B cell (primary cell): ENCODE measurements around the gene CPD. TPM values are rescaled to one million over a fixed set of nuclear protein-coding genes. Genes with fewer than 3 reads are reported as not detected.

Experiments used
- ATAC-seq: fragments of 200-7000 bp; cut with Tn5 transposase; one replicate; pipeline ENCODE4 v1.10.0; 2021; ENCODE audit warnings: low read depth, mild to moderate bottlenecking, moderate number of reproducible peaks, moderate library complexity
- CTCF ChIA-PET: fragments of 350-600 bp; sonication (Branson Sonifier 250); formaldehyde crosslinking; loops from one replicate; lab custom pipeline; 2021; ENCODE audit warnings: antibody characterized with exemption, inconsistent platforms; lab: Charles Lee
- POLR2A ChIA-PET: fragments of 350-600 bp; sonication (Branson Sonifier 250); formaldehyde crosslinking; loops from one replicate; lab custom pipeline; 2021; ENCODE audit warnings: antibody characterized with exemption; lab: Charles Lee
- DNase-seq: peaks from one replicate; pipeline ENCODE4 v3.0.0; 2013
- H2AFZ ChIP-seq: 2 replicates; pipeline ENCODE4 v1.6.1; 2012; ENCODE audit warnings: mild to moderate bottlenecking, low read depth, low read length; ENCODE audit not compliant: insufficient read depth, poor library complexity, severe bottlenecking
- H3K27ac ChIP-seq, 2 donors: 1 replicate in 1 of 2; 2 replicates in 1 of 2; pipeline ENCODE4 v1.5.1; 2012 to 2013; ENCODE audit warnings: low read length in 2 of 2, mild to moderate bottlenecking in 2 of 2, moderate library complexity in 1 of 2
- H3K27me3 ChIP-seq, 4 experiments: fragments of 200-600 bp in 1 of 4; sonication (generic) in 1 of 4; replicated peaks in 1 of 4; 1 replicate in 2 of 4; 2 replicates in 2 of 4; pipeline versions ENCODE4 v1.6.1 to v1.7.0; 2013 to 2016; ENCODE audit warnings: low read length in 3 of 4, mild to moderate bottlenecking in 2 of 4, mixed read lengths in 1 of 4, moderate library complexity in 1 of 4; ENCODE audit not compliant: insufficient read depth in 4 of 4, control insufficient read depth in 3 of 4; ENCODE audit errors: control extremely low read depth in 1 of 4
- H3K36me3 ChIP-seq, 2 experiments: replicated peaks in 1 of 2; 1 replicate in 1 of 2; 2 replicates in 1 of 2; pipeline versions ENCODE4 v1.6.1 to v1.7.1; 2013; ENCODE audit warnings: low read length in 1 of 2; ENCODE audit not compliant: insufficient read depth in 2 of 2, control insufficient read depth in 1 of 2; ENCODE audit errors: control extremely low read depth in 1 of 2, extremely low read depth in 1 of 2
- H3K4me1 ChIP-seq, 2 donors: fragments of 200-600 bp in 1 of 2; sonication (generic) in 1 of 2; 1 replicate in 1 of 2; 2 replicates in 1 of 2; pipeline versions ENCODE4 v1.5.1 to v1.6.1; 2013 to 2017; ENCODE audit warnings: low read length in 2 of 2; ENCODE audit not compliant: control insufficient read depth in 2 of 2, insufficient read depth in 2 of 2
- H3K4me2 ChIP-seq: replicated peaks from 2 replicates; pipeline ENCODE3; 2012; ENCODE audit warnings: mild to moderate bottlenecking, low read depth, low read length; ENCODE audit not compliant: poor library complexity, severe bottlenecking
- H3K4me3 ChIP-seq, 5 experiments: fragments of 200-600 bp in 1 of 5; sonication (generic) in 1 of 5; 1 replicate in 3 of 5; 2 replicates in 2 of 5; pipeline versions ENCODE4 v1.5.1 to v1.7.0; 2011 to 2016; ENCODE audit warnings: low read length in 4 of 5, mild to moderate bottlenecking in 4 of 5, low read depth in 2 of 5, control low read depth in 1 of 5, moderate library complexity in 1 of 5; ENCODE audit not compliant: insufficient read depth in 1 of 5; ENCODE audit errors: control extremely low read depth in 1 of 5, extremely low read depth in 1 of 5
- H3K79me2 ChIP-seq: fragments of 200-600 bp; sonication (generic); one replicate; pipeline ENCODE4 v1.6.0; 2016; ENCODE audit warnings: low read length; ENCODE audit not compliant: control insufficient read depth, insufficient read depth
- H3K9ac ChIP-seq: fragments of 200-600 bp; sonication (generic); 2 replicates; pipeline ENCODE4 v1.6.1; 2017; ENCODE audit warnings: mild to moderate bottlenecking, low read length, moderate library complexity
- H3K9me3 ChIP-seq, 3 donors: one replicate each; pipeline versions ENCODE4 v1.6.1 to v1.7.1; 2013; ENCODE audit warnings: low read length in 2 of 3; ENCODE audit not compliant: control insufficient read depth in 2 of 3, insufficient read depth in 1 of 3; ENCODE audit errors: control extremely low read depth in 1 of 3
- H4K20me1 ChIP-seq: 2 replicates; pipeline ENCODE4 v1.6.0; 2012; ENCODE audit warnings: mild to moderate bottlenecking, low read length; ENCODE audit not compliant: insufficient read depth, control insufficient read depth, poor library complexity, severe bottlenecking
- H3K27ac Mint-ChIP-seq: one replicate; pipeline ENCODE4 v1.8.0; 2021; ENCODE audit warnings: mixed read lengths
- H3K27me3 Mint-ChIP-seq: one replicate; pipeline ENCODE4 v1.8.0; 2021; ENCODE audit warnings: mixed read lengths
- H3K4me1 Mint-ChIP-seq: one replicate; pipeline ENCODE4 v1.8.0; 2021; ENCODE audit warnings: mixed read lengths
- H3K4me3 Mint-ChIP-seq: one replicate; pipeline ENCODE4 v1.8.0; 2021; ENCODE audit warnings: mixed read lengths
- H3K9me3 Mint-ChIP-seq: one replicate; pipeline ENCODE4 v1.8.0; 2022; ENCODE audit warnings: mixed read lengths; ENCODE audit not compliant: insufficient read depth
- CTCF ChIP-seq: fragments of 200-600 bp; IDR thresholded peaks from one replicate; pipeline ENCODE4 v1.8.0; 2022; ENCODE audit warnings: antibody characterized with exemption, mild to moderate bottlenecking
- EZH2 ChIP-seq: IDR thresholded peaks from 2 replicates; pipeline ENCODE4 v1.6.1; 2012; ENCODE audit warnings: borderline replicate concordance, low read depth, mild to moderate bottlenecking, moderate library complexity, low read length; ENCODE audit not compliant: insufficient read depth, poor library complexity, severe bottlenecking
- WGBS: methylation state at CpG from one replicate; pipeline ENCODE4 v1.1.5; 2013; ENCODE audit warnings: missing lambda C conversion rate; ENCODE audit not compliant: insufficient coverage; 5-methylcytosine and 5-hydroxymethylcytosine counted together
- intact Hi-C: fragments of 100-400 bp; cut with micrococcal nuclease; formaldehyde crosslinking; loops from one replicate; pipeline ENCODE4 v1.10.0; 2022
- polyA plus RNA-seq: library from polyadenylated mRNA; depleted of rRNA; stranded (reverse); fragments of >200 nt; gene quantifications from 2 replicates; pipeline ENCODE4 v1.2.3, GENCODE V29; 2012
- total RNA-seq, 2 donors: library from RNA; stranded (reverse); fragments of 120-200 nt in 1 of 2; gene quantifications; 1 replicate in 1 of 2; 2 replicates in 1 of 2; pipeline versions ENCODE4 v1.2.3 to v1.2.4, GENCODE V29; 2013 to 2022

The CPD gene
- total and polyA plus RNA-seq, 2 donors (not counting 1 experiment from before 2014, with no cell fraction given), result 1.5 to 15.6 TPM

GRCh38 chr17:30369995-30370394, 8.7 kb upstream of the CPD start:
- Histone ChIP-seq H3K4me2 (no peak overlapping the region), H4K20me1 (no peaks in the 10 kb centered on the region), H3K9me3 (no peaks in the 10 kb centered on the region), H3K79me2 (no peaks in the 10 kb centered on the region), H3K9ac (no peak overlapping the region), H3K4me3 (no peak overlapping the region), H3K27ac (no peak overlapping the region), H3K4me1 (no peaks in the 10 kb centered on the region), H3K27me3 (peaks cover 0 to 20% (median 7%) of the 10 kb centered on the region in 4 experiments), H3K36me3 (no peaks in the 10 kb centered on the region), H2AFZ (no peak overlapping the region)
- no peak for ATAC-seq
- intact Hi-C loops, result loop anchor here (10.0 kb wide), 1 partner anchor 455 kb away; the partner anchor contains the start of gene CRLF3
- Mint-ChIP-seq H3K27ac (no peak overlapping the region), H3K4me3 (no peak overlapping the region), H3K4me1 (peaks cover 3% of the 10 kb centered on the region), H3K9me3 (no peaks in the 10 kb centered on the region), H3K27me3 (peaks cover 51% of the 10 kb centered on the region)
- DNase-seq, result no peak
- no peak for TF ChIP-seq CTCF
- TF ChIP-seq EZH2, result no peak
- CTCF ChIA-PET, result no interaction called here
- POLR2A ChIA-PET, result no interaction called here

GRCh38 chr17:30372755-30373154, 6.0 kb upstream of the CPD start:
- Histone ChIP-seq H3K4me2 (no peak overlapping the region), H3K79me2 (no peaks in the 10 kb centered on the region), H3K27me3 (peaks cover 0 to 34% (median 29%) of the 10 kb centered on the region in 4 experiments), H3K36me3 (no peaks in the 10 kb centered on the region), H2AFZ (no peak overlapping the region), H3K9me3 (no peaks in the 10 kb centered on the region), H3K4me3 (no peak overlapping the region), H3K4me1 (no peaks in the 10 kb centered on the region), H4K20me1 (no peaks in the 10 kb centered on the region), H3K27ac (no peak overlapping the region), H3K9ac (no peak overlapping the region)
- Mint-ChIP-seq H3K27ac (no peak overlapping the region), H3K4me1 (peaks cover under 1% of the 10 kb centered on the region), H3K4me3 (no peak overlapping the region), H3K9me3 (no peaks in the 10 kb centered on the region), H3K27me3 (peaks cover 72% of the 10 kb centered on the region)
- no peak for DNase-seq
- TF ChIP-seq CTCF (no peak), EZH2 (no peak)
- no peak for ATAC-seq
- ChIA-PET POLR2A (no interaction called here), CTCF (no interaction called here)
- intact Hi-C loops, result loop anchor here (10.0 kb wide), 1 partner anchor 452 kb away; the partner anchor contains the start of gene CRLF3
- WGBS, result 100% methylated on average over 1 of the region's 2 CpGs
